Measurements from ENCODE around the gene WDR83.

DNA sequence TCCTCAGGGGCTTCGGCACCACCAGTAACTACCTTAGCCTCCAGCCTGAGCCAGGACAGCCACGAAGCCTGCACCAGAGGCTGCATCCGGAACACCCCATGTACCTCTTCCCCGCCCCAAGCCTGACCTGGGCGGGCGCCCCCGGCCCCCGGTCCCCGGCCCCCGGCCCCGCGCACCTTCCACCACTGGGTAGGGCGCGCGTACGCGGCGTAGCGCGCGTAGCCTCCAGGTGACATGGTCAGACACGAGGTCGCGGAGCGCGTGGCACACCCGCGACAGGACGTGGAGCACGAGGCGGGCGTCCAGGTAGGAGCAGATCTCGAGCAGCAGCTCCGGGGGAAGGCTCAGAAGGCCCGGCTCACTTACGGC lies 29.4 kb downstream of the WDR83 start:
- TF ChIP-seq, protein P1, sequence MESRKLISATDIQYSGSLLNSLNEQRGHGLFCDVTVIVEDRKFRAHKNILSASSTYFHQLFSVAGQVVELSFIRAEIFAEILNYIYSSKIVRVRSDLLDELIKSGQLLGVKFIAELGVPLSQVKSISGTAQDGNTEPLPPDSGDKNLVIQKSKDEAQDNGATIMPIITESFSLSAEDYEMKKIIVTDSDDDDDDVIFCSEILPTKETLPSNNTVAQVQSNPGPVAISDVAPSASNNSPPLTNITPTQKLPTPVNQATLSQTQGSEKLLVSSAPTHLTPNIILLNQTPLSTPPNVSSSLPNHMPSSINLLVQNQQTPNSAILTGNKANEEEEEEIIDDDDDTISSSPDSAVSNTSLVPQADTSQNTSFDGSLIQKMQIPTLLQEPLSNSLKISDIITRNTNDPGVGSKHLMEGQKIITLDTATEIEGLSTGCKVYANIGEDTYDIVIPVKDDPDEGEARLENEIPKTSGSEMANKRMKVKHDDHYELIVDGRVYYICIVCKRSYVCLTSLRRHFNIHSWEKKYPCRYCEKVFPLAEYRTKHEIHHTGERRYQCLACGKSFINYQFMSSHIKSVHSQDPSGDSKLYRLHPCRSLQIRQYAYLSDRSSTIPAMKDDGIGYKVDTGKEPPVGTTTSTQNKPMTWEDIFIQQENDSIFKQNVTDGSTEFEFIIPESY (IDR thresholded peaks at IDR 0.05): no peak
- TF ChIP-seq, protein P2, sequence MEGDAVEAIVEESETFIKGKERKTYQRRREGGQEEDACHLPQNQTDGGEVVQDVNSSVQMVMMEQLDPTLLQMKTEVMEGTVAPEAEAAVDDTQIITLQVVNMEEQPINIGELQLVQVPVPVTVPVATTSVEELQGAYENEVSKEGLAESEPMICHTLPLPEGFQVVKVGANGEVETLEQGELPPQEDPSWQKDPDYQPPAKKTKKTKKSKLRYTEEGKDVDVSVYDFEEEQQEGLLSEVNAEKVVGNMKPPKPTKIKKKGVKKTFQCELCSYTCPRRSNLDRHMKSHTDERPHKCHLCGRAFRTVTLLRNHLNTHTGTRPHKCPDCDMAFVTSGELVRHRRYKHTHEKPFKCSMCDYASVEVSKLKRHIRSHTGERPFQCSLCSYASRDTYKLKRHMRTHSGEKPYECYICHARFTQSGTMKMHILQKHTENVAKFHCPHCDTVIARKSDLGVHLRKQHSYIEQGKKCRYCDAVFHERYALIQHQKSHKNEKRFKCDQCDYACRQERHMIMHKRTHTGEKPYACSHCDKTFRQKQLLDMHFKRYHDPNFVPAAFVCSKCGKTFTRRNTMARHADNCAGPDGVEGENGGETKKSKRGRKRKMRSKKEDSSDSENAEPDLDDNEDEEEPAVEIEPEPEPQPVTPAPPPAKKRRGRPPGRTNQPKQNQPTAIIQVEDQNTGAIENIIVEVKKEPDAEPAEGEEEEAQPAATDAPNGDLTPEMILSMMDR (IDR thresholded peaks at IDR 0.05; ENCODE audit: low read depth, low read length, missing input control): no peak
- TF ChIP-seq TAF1 (conservative IDR thresholded peaks at IDR 0.05) (no peak), YY1 (IDR thresholded peaks at IDR 0.05) (no peak), SP1 (IDR thresholded peaks at IDR 0.05) (no peak), FOXA1 (IDR thresholded peaks at IDR 0.05) (no peak), JUND (IDR thresholded peaks at IDR 0.05) (no peak), RXRA (IDR thresholded peaks at IDR 0.05) (no peak), GABPA (IDR thresholded peaks at IDR 0.05 in 1 of 2, conservative IDR thresholded peaks at IDR 0.05 in 1 of 2) (no peak), HNF4A (conservative IDR thresholded peaks at IDR 0.05) (no peak), RAD21 (IDR thresholded peaks at IDR 0.05) (no peak), EGR1 (IDR thresholded peaks at IDR 0.05; ENCODE audit: low read depth in 2 of 2) (no peak)
- TF ChIP-seq, protein P3, sequence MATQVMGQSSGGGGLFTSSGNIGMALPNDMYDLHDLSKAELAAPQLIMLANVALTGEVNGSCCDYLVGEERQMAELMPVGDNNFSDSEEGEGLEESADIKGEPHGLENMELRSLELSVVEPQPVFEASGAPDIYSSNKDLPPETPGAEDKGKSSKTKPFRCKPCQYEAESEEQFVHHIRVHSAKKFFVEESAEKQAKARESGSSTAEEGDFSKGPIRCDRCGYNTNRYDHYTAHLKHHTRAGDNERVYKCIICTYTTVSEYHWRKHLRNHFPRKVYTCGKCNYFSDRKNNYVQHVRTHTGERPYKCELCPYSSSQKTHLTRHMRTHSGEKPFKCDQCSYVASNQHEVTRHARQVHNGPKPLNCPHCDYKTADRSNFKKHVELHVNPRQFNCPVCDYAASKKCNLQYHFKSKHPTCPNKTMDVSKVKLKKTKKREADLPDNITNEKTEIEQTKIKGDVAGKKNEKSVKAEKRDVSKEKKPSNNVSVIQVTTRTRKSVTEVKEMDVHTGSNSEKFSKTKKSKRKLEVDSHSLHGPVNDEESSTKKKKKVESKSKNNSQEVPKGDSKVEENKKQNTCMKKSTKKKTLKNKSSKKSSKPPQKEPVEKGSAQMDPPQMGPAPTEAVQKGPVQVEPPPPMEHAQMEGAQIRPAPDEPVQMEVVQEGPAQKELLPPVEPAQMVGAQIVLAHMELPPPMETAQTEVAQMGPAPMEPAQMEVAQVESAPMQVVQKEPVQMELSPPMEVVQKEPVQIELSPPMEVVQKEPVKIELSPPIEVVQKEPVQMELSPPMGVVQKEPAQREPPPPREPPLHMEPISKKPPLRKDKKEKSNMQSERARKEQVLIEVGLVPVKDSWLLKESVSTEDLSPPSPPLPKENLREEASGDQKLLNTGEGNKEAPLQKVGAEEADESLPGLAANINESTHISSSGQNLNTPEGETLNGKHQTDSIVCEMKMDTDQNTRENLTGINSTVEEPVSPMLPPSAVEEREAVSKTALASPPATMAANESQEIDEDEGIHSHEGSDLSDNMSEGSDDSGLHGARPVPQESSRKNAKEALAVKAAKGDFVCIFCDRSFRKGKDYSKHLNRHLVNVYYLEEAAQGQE (IDR thresholded peaks at IDR 0.05): no peak
- TF ChIP-seq, protein P4, sequence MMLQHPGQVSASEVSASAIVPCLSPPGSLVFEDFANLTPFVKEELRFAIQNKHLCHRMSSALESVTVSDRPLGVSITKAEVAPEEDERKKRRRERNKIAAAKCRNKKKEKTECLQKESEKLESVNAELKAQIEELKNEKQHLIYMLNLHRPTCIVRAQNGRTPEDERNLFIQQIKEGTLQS (IDR thresholded peaks at IDR 0.05): no peak
